HG02870 (cell line): Measurements from ENCODE around the gene RRAS2.
"Not testable (repeated sequence)": the region's sequence is repeated elsewhere in the genome, so short reads cannot be mapped to it uniquely, and the experiment has no call there.

Experiments
- ATAC-seq: cut with Tn5 transposase; IDR thresholded peaks from one replicate; pipeline ENCODE4 v1.9.1; 2021; ENCODE audit warnings: mild to moderate bottlenecking, moderate library complexity; ENCODE audit not compliant: unreplicated experiment

RRAS2 gene

DNA sequence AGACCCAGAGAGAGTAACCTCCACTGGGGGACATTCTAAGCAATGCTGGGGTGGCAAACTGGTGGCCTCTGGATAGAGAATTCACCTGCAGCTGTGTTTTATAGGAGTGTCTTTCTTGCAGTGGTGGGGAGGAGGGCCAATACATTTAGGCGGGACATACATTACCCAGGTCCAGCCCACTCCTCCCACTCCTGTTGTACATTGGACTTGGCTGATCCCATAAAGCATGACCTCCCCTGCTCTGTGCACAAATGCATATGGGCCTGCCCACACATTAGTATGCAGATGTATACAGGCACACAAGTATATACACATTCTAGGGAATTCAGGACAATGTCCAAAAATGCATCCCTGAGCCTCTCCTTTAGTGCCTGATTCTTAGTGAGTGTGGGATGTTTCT is 99.1 kb downstream of the RRAS2 start:
- no peak for ATAC-seq

- ATAC-seq = no peak
These were observed 99.7 kb downstream of the RRAS2 start for GRCh38 chr11:14259186-14259784.

DNA sequence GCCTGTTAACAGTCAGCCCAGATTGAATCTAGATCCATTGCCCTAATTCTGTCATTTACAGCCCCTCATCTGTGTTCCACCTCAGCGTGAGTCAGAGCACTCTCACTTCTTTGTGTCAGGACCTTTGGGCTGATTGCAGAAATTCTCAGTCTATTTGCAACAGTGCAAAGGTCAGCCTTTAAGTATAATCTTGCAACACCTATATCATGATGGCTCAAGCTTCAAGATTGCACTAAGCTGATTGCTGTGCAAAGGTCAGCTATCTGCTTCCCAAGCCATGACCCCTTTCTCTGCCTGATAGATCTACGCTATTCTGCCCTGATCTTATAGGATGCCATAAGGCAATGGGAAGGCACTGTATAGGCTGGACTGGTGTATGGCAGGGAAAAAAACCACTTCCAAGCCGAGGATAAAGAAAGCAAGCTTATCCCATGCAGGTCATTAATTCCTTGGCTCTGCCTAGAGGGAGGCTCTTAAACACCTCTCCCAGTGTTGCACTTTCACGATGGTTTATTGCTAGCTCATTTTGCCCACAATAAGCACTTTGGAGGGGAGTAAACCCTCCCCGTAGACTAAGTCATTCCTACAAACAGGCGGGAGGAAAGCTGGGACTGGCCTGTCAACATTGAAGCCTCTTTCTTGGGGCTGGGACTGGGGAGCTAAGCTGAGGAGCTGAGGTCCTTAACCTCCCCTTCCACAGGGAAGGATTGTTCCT is 100.6 kb downstream of the RRAS2 start:
- no peak for ATAC-seq

- no peak for ATAC-seq
These were observed 103.8 kb downstream of the RRAS2 start for GRCh38 chr11:14255238-14255534.

DNA sequence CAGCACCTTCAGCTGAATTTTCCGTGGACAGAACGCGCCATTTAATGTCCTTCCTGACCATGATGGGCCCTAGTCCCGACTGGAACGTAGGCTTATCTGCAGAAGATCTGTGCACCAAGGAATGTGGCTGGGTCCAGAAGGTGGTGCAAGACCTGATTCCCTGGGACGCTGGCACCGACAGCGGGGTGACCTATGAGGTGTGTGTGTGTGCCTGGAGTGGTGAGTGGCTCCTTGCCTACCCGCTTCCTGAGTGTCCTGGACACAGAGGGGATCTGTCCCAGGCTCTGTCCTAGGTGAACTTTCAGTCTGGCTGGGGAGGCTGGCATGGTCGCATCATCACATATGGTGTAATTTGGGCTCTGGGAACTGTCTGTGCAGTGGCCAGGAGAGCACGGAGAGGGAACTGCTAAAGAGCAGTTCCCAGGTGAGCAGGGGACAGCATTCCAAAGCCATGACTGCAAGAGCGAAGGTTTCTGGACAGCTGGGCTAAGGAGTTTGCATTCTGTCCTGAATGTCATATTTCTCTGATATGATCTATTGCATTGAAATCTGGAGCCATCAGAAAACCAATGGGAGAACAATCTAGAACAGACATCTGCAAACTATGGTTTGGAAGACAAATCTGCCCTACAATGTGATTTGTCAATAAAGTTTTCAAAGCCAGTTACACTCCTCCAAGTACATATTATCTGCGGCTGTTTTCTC is 104.3 kb downstream of the RRAS2 start:
- ATAC-seq = no peak

DNA sequence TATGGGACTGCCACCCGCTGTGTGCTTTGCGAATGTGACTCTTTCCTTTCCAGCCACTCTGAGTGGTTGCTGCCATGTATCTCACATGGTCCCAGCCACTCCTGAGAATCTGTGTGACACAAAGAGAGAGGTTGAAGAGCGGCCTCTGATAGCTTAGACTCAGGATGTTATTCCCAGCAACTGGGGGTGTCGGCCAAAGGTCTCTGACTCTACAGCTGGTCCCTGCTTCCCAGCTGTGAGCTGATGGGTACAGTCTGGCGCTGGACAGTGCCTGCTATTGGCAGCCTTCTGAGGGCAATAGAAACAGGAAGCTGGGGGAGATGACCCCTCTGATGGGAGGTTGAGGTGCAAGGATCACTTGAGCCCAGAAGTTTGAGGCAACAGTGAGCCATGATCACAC is 105.1 kb downstream of the RRAS2 start:
- ATAC-seq = no peak

DNA sequence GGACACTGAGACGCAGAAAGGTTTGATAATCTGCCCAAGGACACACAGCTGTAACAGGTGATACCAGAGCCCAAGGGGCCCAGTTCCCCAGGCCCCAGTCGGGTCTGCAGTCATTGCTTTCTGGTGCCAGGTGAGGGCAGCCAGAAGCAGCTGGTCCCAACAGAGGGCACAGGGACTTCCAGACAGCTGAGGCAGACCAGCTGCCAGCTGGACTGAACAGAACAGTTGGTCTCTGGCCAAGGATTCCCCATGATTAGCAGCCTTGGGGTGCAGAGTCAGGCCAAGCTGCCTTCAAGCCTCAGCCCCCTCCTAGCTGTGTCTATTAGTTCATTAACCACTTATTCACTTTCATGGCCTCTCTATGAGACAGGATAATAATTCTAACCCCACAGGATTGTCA is 105.6 kb downstream of the RRAS2 start:
- no peak for ATAC-seq

DNA sequence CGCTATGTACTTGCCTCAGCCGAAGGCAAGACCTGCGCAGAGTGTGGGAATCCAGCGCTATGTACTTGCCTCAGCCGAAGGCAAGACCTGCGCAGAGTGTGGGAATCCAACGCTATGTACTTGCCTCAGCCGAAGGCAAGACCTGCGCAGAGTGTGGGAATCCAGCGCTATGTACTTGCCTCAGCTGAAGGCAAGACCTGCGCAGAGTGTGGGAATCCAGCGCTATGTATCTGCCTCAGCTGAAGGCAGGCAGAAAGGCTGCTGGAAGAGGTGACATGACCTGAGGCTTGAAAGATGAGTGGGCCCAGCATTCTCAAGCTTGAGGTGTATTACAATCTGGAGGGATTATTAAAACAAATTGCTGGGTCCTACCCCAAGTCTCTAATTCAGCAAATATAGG is 106.5 kb downstream of the RRAS2 start:
- ATAC-seq = not testable (repeated sequence)

DNA sequence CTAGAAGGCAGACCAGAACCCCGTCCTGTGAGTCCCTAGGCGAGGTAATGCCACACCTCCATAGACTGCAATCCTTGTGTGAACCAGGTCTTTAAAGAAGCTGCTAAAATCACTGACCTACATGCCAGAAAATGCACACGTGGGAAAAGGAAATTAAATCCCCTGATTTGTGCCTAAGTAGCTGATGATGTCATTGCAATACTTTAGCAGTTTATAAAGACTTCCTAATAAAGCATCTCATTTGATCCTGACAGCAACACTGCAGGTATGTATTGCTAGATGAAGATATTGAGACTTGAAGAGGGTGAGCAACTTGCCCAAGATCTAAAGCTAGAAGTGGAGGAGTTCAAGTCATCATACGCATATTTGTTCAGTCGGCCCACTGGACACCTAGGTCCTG is 107.2 kb downstream of the RRAS2 start:
- no peak for ATAC-seq

- ATAC-seq = peak; percentile 42
These were observed 109.6 kb downstream of the RRAS2 start for GRCh38 chr11:14249121-14249963.

DNA sequence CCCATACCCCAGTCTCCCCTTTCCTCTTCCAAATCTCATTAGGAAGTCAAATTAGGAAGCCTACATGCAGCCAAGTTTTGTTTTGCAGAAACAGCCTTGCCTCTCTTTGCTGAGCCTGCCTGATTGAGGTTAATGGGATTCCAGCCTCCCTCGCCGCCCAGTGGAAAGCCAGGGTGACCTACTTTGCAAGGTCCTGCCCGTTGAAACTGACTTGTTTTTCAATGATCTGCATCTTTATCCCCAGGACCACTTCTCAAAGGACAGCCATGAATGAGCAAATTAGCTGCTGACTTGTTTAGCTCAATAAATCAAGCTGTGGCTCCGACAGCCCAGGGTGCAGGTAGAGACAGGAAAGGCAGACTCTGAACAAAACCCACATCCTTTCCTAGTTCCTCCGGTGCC is 110.4 kb downstream of the RRAS2 start:
- ATAC-seq = no peak

DNA sequence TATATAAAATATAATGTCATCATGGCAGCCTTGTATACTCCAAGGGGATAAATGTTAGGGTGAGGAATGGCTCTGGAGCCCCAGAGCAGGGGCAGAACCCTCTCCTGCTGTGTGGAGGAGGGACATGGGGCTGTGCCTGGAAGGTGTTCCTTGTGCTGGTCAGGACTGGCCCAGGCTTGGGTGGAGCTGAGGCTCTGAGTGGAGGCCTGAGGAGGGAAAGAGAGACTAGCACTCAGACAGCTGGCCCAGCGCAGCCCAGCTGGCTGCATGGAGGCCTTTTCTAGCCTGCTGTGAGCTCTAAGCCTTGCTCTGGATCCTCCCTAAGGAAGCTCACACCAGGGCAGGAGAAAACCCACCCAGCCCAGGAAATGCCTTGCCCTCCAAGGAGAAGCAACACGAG is 113.5 kb downstream of the RRAS2 start:
- ATAC-seq = no peak

GRCh38 chr11:14244926-14245325 is 114.1 kb downstream of the RRAS2 start:
- ATAC-seq = no peak

GRCh38 chr11:14242733-14243132 is 116.2 kb downstream of the RRAS2 start:
- no peak for ATAC-seq

DNA sequence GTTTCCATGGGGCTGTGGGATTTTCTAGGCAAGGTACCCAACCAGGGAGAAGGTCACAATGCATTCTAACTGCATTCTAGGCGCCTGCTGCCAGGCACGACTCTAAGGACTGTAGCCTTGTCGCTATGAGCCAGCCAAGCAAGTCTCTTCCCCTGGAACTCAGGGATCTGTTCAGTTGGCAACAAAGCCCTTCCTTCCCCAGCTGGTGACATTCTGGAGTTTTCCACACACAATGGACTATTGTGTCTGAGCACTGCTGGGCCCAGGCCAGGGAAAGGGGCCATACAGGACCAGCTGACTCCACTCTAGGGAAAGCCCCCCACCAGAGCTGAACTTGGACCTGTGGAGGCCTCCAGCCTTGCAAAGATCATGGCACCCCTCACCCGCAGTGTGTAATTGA is 116.8 kb downstream of the RRAS2 start:
- ATAC-seq = no peak

DNA sequence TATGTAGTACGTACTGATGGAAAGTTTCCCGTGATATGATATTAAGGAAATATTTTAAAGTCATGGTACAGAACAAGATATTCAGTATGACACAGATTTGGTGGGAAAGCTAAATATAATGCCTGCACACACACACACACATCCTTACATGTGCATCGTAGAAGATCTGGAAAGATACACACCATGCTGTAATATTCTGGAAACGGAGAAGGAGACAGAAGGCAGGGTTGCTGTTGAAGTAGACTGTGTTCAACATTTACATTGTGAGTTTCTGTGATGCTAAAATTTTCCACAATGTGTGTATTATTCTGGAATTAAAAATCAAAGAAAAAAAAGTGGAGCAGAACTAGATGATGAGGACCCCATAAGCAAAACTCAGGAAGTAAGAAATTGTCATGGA is 118.0 kb downstream of the RRAS2 start:
- ATAC-seq = no peak

GRCh38 chr11:14240221-14240620 is 118.8 kb downstream of the RRAS2 start:
- ATAC-seq = no peak

DNA sequence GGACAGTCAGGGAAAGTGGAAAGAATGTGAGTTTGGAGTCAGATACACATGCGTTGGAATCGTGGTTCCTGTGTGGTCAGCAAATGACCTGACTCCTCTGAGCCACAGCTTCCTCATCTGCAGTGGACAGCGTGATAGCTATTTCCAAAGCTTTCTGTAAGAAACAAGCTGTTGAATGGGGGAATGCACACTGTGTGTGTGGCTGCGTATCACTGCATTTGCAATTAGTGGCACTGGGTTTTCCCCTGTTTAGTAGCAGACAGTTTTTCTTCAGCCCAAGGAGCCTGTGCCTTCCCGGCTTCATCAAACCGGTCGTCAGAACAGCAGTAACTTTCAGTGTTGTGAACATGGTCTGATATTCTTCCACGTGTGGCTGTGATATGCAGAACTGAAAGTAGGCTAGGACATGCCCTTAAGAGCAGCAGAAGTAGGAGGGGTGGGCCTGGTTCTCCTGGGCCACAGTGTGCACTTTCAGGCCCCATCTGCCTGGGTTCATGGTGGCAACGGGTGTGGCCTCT is 121.5 kb downstream of the RRAS2 start:
- ATAC-seq = peak; percentile 94

GRCh38 chr11:14235701-14236100 is 123.3 kb downstream of the RRAS2 start:
- ATAC-seq = no peak

GRCh38 chr11:14234446-14234845 is 124.5 kb downstream of the RRAS2 start:
- ATAC-seq = no peak

GRCh38 chr11:14232652-14233051 is 126.3 kb downstream of the RRAS2 start:
- ATAC-seq = no peak
